ENCODE measurements around the gene MPG. TPM values are rescaled to one million over a fixed set of nuclear protein-coding genes. Genes with fewer than 3 reads are reported as not detected.
A peak's percentile ranks its signal among the peaks of the same experiment; 100 is the strongest.

MPG gene
- polyA plus RNA-seq, 1 donor from 2014 or later, result 70.9 TPM

DNA sequence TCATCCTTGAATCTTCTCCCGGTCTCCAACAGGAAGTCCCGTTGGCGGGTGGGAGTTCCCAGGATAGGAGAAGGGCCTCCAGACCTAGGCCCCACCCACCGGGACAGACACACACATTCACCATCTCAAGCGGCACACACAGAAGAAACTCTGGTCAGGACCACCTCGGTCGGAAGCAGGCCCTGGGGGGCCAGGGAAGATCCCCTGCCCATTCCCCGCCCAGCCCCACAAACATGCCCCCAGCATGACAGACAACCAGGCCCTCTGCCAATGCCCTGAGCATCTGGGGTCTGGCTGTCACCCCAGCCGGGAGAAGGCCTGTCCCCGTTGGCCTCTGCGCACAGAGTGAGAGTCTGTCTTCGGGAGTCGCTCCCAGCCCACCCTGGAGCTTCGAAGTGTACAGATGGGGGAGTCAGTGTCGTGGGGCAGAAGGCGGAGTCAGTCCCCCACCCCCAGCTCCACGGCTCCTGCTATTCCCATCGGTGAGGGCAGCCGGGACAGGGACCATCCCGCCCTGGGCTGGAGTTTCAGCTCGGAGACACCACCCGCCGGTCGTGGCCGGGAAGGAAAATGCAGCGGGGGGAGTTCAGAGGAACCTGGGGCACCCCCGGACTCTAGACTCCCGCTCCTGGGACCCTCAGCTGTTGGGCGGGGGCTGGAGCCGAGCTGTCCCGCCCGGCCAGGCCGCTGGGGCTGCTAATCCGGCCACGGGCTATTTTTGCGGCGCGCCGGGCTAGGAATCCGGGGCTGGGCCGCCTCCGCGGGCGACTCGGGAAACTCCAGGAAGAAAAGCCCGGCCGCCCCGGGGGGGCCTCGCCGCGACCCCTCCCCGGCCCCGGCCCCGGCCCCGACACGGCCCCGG, 6.3 kb upstream of the MPG start:
- no peak for TF ChIP-seq SMC3 (conservative IDR thresholded peaks at IDR 0.05; ENCODE audit: poor library complexity)
- peak; percentile 35 for TF ChIP-seq EZH2 (IDR thresholded peaks at IDR 0.05; ENCODE audit: borderline replicate concordance, insufficient read depth, low read length, poor library complexity, severe bottlenecking)
- TF ChIP-seq RAD21 (conservative IDR thresholded peaks at IDR 0.05), result no peak
- no peak overlapping the region for H3K27ac ChIP-seq (ENCODE audit: low read length)
- no peak overlapping the region for H2AFZ ChIP-seq (ENCODE audit: low read depth, low read length)
- H3K9me3 ChIP-seq (ENCODE audit: low read length), result no peaks in the 10 kb centered on the region
- H3K9me2 ChIP-seq (ENCODE audit: insufficient read depth, low read length), result no peaks in the 10 kb centered on the region
- no peaks in the 10 kb centered on the region for H3K79me2 ChIP-seq (replicated peaks; ENCODE audit: insufficient read depth, low read length)
- H3K4me2 ChIP-seq (ENCODE audit: low read length), result no peak overlapping the region
- H3K4me3 ChIP-seq (ENCODE audit: low read length), result peak overlapping the region; percentile 48
- no peak overlapping the region for H3K9ac ChIP-seq (ENCODE audit: low read length)
- no peaks in the 10 kb centered on the region for H3K36me3 ChIP-seq (ENCODE audit: insufficient read depth, low read length)
- no peaks in the 10 kb centered on the region for H4K20me1 ChIP-seq (ENCODE audit: insufficient read depth)
- H3K27me3 ChIP-seq (ENCODE audit: insufficient read depth, low read depth, low read length), result peaks cover 22% of the 10 kb centered on the region
- H3F3A ChIP-seq (ENCODE audit: insufficient read depth, low read length, poor library complexity, severe bottlenecking), result no peaks in the 10 kb centered on the region

DNA sequence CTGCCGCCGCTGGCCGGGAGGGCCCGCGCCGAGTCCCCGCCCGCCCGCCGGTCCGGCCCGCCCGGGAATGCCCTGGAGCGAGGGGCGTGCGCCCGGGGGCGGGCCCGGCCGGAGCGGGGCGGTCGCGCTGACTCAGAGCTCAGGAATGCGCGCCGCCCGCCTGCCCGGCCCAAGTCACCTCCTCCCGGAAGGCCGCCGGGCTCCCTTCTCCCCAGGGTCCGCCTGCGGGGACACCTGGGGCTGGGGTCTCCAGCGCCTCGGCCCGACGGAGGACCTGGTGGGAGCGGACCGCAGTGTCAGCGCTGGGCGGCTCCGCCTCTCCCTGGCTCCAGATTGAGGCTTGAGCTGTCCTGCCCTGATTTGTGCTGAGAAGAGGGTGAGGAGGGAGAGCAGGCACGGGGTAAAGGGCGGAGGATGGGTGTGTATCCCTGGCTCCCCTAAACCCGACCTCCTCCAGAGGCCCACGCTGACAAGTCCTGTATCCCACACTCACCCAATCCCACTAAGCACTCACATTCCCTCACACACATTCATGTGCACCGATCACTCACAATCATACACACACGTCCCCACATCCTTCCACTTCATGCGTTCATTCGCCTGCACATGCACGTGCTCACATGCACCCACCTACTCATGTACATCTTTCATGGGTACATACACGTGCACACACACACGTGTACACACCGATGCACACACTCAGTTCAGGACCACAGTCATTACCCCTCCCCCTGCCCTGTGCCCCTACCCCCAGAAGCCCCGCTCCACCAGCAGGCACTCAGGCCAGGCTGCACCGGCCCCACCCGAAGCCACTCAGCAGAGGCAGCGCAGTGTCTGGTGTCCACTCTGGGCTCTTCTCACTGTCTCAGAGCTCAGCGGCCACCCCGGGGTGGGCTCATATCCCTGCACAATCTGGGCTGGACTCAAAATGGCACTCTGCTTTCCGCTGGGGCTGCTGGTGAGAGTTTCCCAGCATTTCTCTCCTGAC, 5.2 kb upstream of the MPG start, which contains the start of gene RHBDF1:
Gene RHBDF1, minus strand, starts transcription at position 71 of the 988 bp plus-strand sequence. CDS start 7,616 bp downstream, outside the sequence.
- peaks cover 22% of the 10 kb centered on the region for H3K27me3 ChIP-seq (ENCODE audit: insufficient read depth, low read depth, low read length)
- no peak within 1 kb of the TSS for H3K4me2 ChIP-seq (ENCODE audit: low read length)
- no peaks in the 10 kb centered on the region for H3K9me3 ChIP-seq (ENCODE audit: low read length)
- H2AFZ ChIP-seq (ENCODE audit: low read depth, low read length), result no peak within 1 kb of the TSS
- TF ChIP-seq MXI1 (conservative IDR thresholded peaks at IDR 0.05; ENCODE audit: poor library complexity, severe bottlenecking), result no peak
- TF ChIP-seq EZH2 (IDR thresholded peaks at IDR 0.05; ENCODE audit: borderline replicate concordance, insufficient read depth, low read length, poor library complexity, severe bottlenecking), result peak; percentile 71
- no peaks in the 10 kb centered on the region for H4K20me1 ChIP-seq (ENCODE audit: insufficient read depth)
- H3F3A ChIP-seq (ENCODE audit: insufficient read depth, low read length, poor library complexity, severe bottlenecking), result no peaks in the 10 kb centered on the region
- no peaks in the 10 kb centered on the region for H3K36me3 ChIP-seq (ENCODE audit: insufficient read depth, low read length)
- peak within 1 kb of the TSS; percentile 48 for H3K4me3 ChIP-seq (ENCODE audit: low read length)
- H3K9me2 ChIP-seq (ENCODE audit: insufficient read depth, low read length), result no peaks in the 10 kb centered on the region
- no peak within 1 kb of the TSS for H3K27ac ChIP-seq (ENCODE audit: low read length)
- H3K9ac ChIP-seq (ENCODE audit: low read length), result no peak within 1 kb of the TSS
- H3K79me2 ChIP-seq (replicated peaks; ENCODE audit: insufficient read depth, low read length), result no peaks in the 10 kb centered on the region

DNA sequence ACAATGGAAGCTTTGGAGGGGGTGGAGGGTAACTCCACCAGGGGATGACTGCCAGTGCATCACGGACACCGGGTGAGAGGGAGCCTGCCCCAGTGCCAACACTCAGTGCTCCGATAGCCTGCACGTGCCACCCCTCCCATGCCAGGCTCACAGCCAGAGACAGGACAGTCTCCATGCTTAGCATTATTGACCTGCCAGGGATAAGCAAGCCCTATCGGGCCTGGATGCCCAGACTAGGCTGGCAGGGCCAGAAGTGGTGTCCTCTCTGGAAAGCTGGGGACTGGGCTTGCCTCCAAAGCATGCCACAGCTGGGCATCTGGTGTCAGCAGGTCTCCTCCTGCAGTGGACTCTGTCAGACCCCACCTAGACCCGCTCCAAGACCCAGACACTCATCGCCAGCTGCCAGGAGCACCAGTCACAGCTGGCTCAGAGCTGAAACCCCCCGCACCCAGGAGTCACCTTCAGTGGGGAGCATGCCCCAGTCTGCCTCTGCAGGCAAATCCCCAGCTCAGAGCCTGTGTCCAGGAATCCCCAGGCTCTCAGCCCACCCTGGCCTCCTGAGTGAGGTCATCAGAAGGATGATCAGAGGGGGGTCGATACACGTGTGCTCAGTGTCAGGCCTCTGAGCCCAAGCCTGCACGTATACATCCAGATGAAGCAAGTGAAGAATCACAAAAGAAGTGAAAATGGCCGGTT, 3.8 kb upstream of the MPG start:
- Histone ChIP-seq H3K4me2 (ENCODE audit: low read length) (no peak overlapping the region), H3K4me3 (ENCODE audit: low read length) (no peak overlapping the region), H3K27me3 (ENCODE audit: insufficient read depth, low read depth, low read length) (peaks cover 22% of the 10 kb centered on the region), H3K9me3 (ENCODE audit: low read length) (no peaks in the 10 kb centered on the region), H3K36me3 (ENCODE audit: insufficient read depth, low read length) (no peaks in the 10 kb centered on the region), H2AFZ (ENCODE audit: low read depth, low read length) (no peak overlapping the region), H3F3A (ENCODE audit: insufficient read depth, low read length, poor library complexity, severe bottlenecking) (no peaks in the 10 kb centered on the region), H4K20me1 (ENCODE audit: insufficient read depth) (no peaks in the 10 kb centered on the region), H3K9ac (ENCODE audit: low read length) (no peak overlapping the region), H3K79me2 (replicated peaks; ENCODE audit: insufficient read depth, low read length) (no peaks in the 10 kb centered on the region), H3K9me2 (ENCODE audit: insufficient read depth, low read length) (no peaks in the 10 kb centered on the region), H3K27ac (ENCODE audit: low read length) (no peak overlapping the region)
- TF ChIP-seq SMC3 (conservative IDR thresholded peaks at IDR 0.05; ENCODE audit: poor library complexity), result no peak
- no peak for TF ChIP-seq POLR2AphosphoS5 (IDR thresholded peaks at IDR 0.05)

Data from neural cell (in vitro differentiated cells).